ENCODE results near the gene NCKAP5. TPM values are rescaled to one million over a fixed set of nuclear protein-coding genes. Genes with fewer than 3 reads are reported as not detected.

NCKAP5 gene
- polyA plus RNA-seq, 3 donors, result not detected

DNA sequence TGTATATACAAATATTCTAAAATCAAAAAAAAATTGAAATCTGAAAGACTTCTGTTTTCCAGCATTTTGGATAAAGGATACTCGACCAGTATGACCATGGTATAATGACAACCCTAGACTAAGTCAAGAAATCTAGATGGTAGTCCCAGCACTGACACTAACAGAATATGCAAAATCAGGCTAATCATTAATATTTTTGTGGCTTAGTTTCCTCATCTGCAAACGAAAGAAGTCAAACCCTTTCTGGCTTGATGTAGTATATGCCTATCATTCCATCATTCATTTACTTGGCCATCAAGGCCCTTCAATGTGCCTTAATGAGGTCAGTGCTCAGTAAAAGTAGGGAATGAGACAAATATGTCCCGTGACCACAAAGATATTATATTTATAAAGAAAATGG, 83.5 kb downstream of the NCKAP5 start:
- Histone ChIP-seq H4K20me1 (ENCODE audit: insufficient read depth, low read length) (no peaks in the 10 kb centered on the region), H3K9me3 (replicated peaks in 1 of 2; ENCODE audit: control insufficient read depth in 1 of 2, insufficient read depth in 1 of 2, low read length in 2 of 2) (no peaks in the 10 kb centered on the region), H3K4me1 (ENCODE audit: control insufficient read depth in 1 of 2, insufficient read depth in 2 of 2, low read length in 2 of 2) (no peaks in the 10 kb centered on the region), H3K4me3 (replicated peaks in 1 of 3; ENCODE audit: low read depth in 2 of 3, low read length in 3 of 3) (no peak overlapping the region), H2AFZ (ENCODE audit: insufficient read depth, low read depth, low read length, poor library complexity, severe bottlenecking) (no peak overlapping the region), H3K9ac (ENCODE audit: insufficient read depth, low read length, poor library complexity, severe bottlenecking) (no peak overlapping the region), H3K36me3 (replicated peaks in 1 of 2; ENCODE audit: control insufficient read depth in 1 of 2, insufficient read depth in 2 of 2, low read length in 2 of 2) (no peaks in the 10 kb centered on the region), H3K27me3 (ENCODE audit: control insufficient read depth in 2 of 2, insufficient read depth in 2 of 2, low read length in 2 of 2) (no peaks in the 10 kb centered on the region), H3K4me2 (replicated peaks; ENCODE audit: extremely low read depth, low read length, poor library complexity, severe bottlenecking) (no peak overlapping the region), H3K27ac (ENCODE audit: low read depth in 1 of 2, low read length in 2 of 2) (no peak overlapping the region), H3K79me2 (ENCODE audit: insufficient read depth, low read length) (no peaks in the 10 kb centered on the region)
- intact Hi-C loops (cut with micrococcal nuclease), result no loop called here
- no peaks in the 10 kb centered on the region for H3K4me1 Mint-ChIP-seq
- TF ChIP-seq, protein P1, sequence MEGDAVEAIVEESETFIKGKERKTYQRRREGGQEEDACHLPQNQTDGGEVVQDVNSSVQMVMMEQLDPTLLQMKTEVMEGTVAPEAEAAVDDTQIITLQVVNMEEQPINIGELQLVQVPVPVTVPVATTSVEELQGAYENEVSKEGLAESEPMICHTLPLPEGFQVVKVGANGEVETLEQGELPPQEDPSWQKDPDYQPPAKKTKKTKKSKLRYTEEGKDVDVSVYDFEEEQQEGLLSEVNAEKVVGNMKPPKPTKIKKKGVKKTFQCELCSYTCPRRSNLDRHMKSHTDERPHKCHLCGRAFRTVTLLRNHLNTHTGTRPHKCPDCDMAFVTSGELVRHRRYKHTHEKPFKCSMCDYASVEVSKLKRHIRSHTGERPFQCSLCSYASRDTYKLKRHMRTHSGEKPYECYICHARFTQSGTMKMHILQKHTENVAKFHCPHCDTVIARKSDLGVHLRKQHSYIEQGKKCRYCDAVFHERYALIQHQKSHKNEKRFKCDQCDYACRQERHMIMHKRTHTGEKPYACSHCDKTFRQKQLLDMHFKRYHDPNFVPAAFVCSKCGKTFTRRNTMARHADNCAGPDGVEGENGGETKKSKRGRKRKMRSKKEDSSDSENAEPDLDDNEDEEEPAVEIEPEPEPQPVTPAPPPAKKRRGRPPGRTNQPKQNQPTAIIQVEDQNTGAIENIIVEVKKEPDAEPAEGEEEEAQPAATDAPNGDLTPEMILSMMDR (IDR thresholded peaks at IDR 0.05), result no peak
- peaks cover 0 to 9% (median 0%) of the 10 kb centered on the region in 7 donors for H3K9me3 Mint-ChIP-seq
- no CpG with 5 or more reads among the region's 3 CpGs for WGBS (ENCODE audit: insufficient coverage)
- no peaks in the 10 kb centered on the region for H3K36me3 Mint-ChIP-seq
- no peak for DNase-seq
- H3K27me3 Mint-ChIP-seq (ENCODE audit: low read depth in 3 of 3), result no peaks in the 10 kb centered on the region
- no peak overlapping the region for H3K4me3 Mint-ChIP-seq
- no peak overlapping the region for H3K27ac Mint-ChIP-seq

DNA sequence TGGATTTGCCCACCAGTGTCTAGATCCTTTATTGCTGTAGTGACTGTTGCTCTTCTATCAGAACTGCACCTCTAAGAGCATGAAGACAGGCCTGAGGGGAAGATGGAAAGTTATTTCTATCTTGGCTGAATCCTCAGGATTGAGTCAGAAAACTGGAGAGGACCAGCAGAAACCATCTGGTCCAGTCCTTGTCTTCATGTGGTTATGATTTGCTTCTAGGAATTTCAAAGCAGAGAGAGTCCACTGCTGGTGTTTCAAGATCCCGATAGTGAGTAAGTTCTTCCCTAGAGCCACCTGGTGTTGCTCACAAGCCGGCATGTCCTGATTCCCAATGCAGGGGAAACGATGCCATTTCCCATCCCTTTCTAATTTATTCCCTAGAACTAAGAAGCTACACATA, 84.2 kb downstream of the NCKAP5 start:
- Histone ChIP-seq H3K36me3 (replicated peaks in 1 of 2; ENCODE audit: control insufficient read depth in 1 of 2, insufficient read depth in 2 of 2, low read length in 2 of 2) (no peaks in the 10 kb centered on the region), H3K27ac (ENCODE audit: low read depth in 1 of 2, low read length in 2 of 2) (no peak overlapping the region), H3K79me2 (ENCODE audit: insufficient read depth, low read length) (no peaks in the 10 kb centered on the region), H3K9ac (ENCODE audit: insufficient read depth, low read length, poor library complexity, severe bottlenecking) (no peak overlapping the region), H2AFZ (ENCODE audit: insufficient read depth, low read depth, low read length, poor library complexity, severe bottlenecking) (no peak overlapping the region), H3K4me3 (replicated peaks in 1 of 3; ENCODE audit: low read depth in 2 of 3, low read length in 3 of 3) (no peak overlapping the region), H3K4me1 (ENCODE audit: control insufficient read depth in 1 of 2, insufficient read depth in 2 of 2, low read length in 2 of 2) (no peaks in the 10 kb centered on the region), H3K4me2 (replicated peaks; ENCODE audit: extremely low read depth, low read length, poor library complexity, severe bottlenecking) (no peak overlapping the region), H3K9me3 (replicated peaks in 1 of 2; ENCODE audit: control insufficient read depth in 1 of 2, insufficient read depth in 1 of 2, low read length in 2 of 2) (no peaks in the 10 kb centered on the region), H4K20me1 (ENCODE audit: insufficient read depth, low read length) (no peaks in the 10 kb centered on the region), H3K27me3 (ENCODE audit: control insufficient read depth in 2 of 2, insufficient read depth in 2 of 2, low read length in 2 of 2) (no peaks in the 10 kb centered on the region)
- H3K4me1 Mint-ChIP-seq, result no peaks in the 10 kb centered on the region
- H3K36me3 Mint-ChIP-seq, result no peaks in the 10 kb centered on the region
- TF ChIP-seq, protein P1 (IDR thresholded peaks at IDR 0.05), result no peak
- peaks cover 0 to 9% (median 0%) of the 10 kb centered on the region in 7 donors for H3K9me3 Mint-ChIP-seq
- WGBS (ENCODE audit: insufficient coverage), result 90% methylated on average over 2 of the region's 3 CpGs
- H3K4me3 Mint-ChIP-seq, result no peak overlapping the region
- DNase-seq, result no peak
- H3K27ac Mint-ChIP-seq, result no peak overlapping the region
- intact Hi-C loops (cut with micrococcal nuclease), result no loop called here
- no peaks in the 10 kb centered on the region for H3K27me3 Mint-ChIP-seq (ENCODE audit: low read depth in 3 of 3)
